GM18517 (cell line): ENCODE data around the gene RNF151.
"Not testable (repeated sequence)": the region's sequence is repeated elsewhere in the genome, so short reads cannot be mapped to it uniquely, and the experiment has no call there.

ENCODE experiments used
- ATAC-seq: cut with Tn5 transposase; IDR thresholded peaks from one replicate; pipeline ENCODE4 v1.9.1; 2021; ENCODE audit warnings: mild to moderate bottlenecking, moderate library complexity; ENCODE audit not compliant: unreplicated experiment

The RNF151 gene

GRCh38 chr16:1938910-1939309 is 27.7 kb upstream of the RNF151 start:
- ATAC-seq = no peak

GRCh38 chr16:1939833-1940232 is 26.8 kb upstream of the RNF151 start:
- ATAC-seq = not testable (repeated sequence)

- no peak for ATAC-seq
Observed at GRCh38 chr16:1940273-1941161, 26.1 kb upstream of the RNF151 start.

GRCh38 chr16:1941162-1942046 is 25.3 kb upstream of the RNF151 start:
- ATAC-seq = no peak

- no peak for ATAC-seq
Observed at GRCh38 chr16:1942047-1942809, 24.4 kb upstream of the RNF151 start.

- ATAC-seq = peak; percentile 81
Observed at GRCh38 chr16:1942810-1943726, 23.6 kb upstream of the RNF151 start, which contains the start of gene MSRB1. TSS of gene MSRB1 (minus strand) at chr16:1943199. CDS start at chr16:1943156, 43 bp downstream.

GRCh38 chr16:1944612-1945199 is 21.9 kb upstream of the RNF151 start:
- ATAC-seq = no peak

GRCh38 chr16:1945559-1946391 is 20.9 kb upstream of the RNF151 start:
- ATAC-seq = no peak

- no peak for ATAC-seq
Observed at GRCh38 chr16:1946495-1947368, 19.9 kb upstream of the RNF151 start.

GRCh38 chr16:1947369-1947670 is 19.3 kb upstream of the RNF151 start:
- ATAC-seq = no peak

GRCh38 chr16:1949507-1949906 is 17.1 kb upstream of the RNF151 start:
- ATAC-seq = no peak

GRCh38 chr16:1950047-1950446 is 16.6 kb upstream of the RNF151 start:
- no peak for ATAC-seq

GRCh38 chr16:1950559-1950958 is 16.1 kb upstream of the RNF151 start:
- ATAC-seq = no peak

- ATAC-seq = no peak
Observed at GRCh38 chr16:1953734-1954133, 12.9 kb upstream of the RNF151 start.

- not testable (repeated sequence) for ATAC-seq
Observed at GRCh38 chr16:1957434-1958142, 9.1 kb upstream of the RNF151 start.

GRCh38 chr16:1958143-1958491 is 8.5 kb upstream of the RNF151 start:
- not testable (repeated sequence) for ATAC-seq

- no peak for ATAC-seq
Observed at GRCh38 chr16:1958715-1959268, 7.9 kb upstream of the RNF151 start.
